A673 (cell line): ENCODE data around the gene MRC1. TPM values are rescaled to one million over a fixed set of nuclear protein-coding genes. Genes with fewer than 3 reads are reported as not detected.
"Not testable (repeated sequence)": the region's sequence is repeated elsewhere in the genome, so short reads cannot be mapped to it uniquely, and the experiment has no call there.

Experiments
- BruUV-seq: library from RNA; stranded (reverse); fragments of 400-500 nt; replicated peaks from 2 replicates; lab custom pipeline; 2021; lab: Mats Ljungman, UMichigan
- CTCF ChIA-PET: fragments of 300-600 bp; sonication (Branson Sonifier 250); formaldehyde crosslinking; loops from one replicate; lab custom pipeline; 2022; ENCODE audit warnings: antibody characterized with exemption; lab: Charles Lee
- POLR2A ChIA-PET: fragments of 300-600 bp; sonication (Branson Sonifier 250); formaldehyde crosslinking; loops from one replicate; lab custom pipeline; 2022; ENCODE audit warnings: antibody characterized with exemption; ENCODE audit not compliant: low non-redundant PET; lab: Charles Lee
- DNase-seq: peaks from one replicate; pipeline ENCODE4 v3.0.0-alpha.2; 2015; ENCODE audit warnings: low spot score
- H3K27ac ChIP-seq: fragments of 200-600 bp; sonication (generic); 2 replicates; pipeline ENCODE4 v1.5.1; 2016; ENCODE audit warnings: mixed run types, low read depth, mild to moderate bottlenecking, mixed read lengths, antibody characterized with exemption, low read length; ENCODE audit not compliant: poor library complexity, severe bottlenecking
- H3K27me3 ChIP-seq: fragments of 200-600 bp; sonication (generic); replicated peaks from 2 replicates; pipeline ENCODE4 v1.6.1; 2017; ENCODE audit warnings: mixed run types, low read depth, mild to moderate bottlenecking, mixed read lengths, antibody characterized with exemption, low read length; ENCODE audit not compliant: insufficient read depth, poor library complexity
- H3K36me3 ChIP-seq: fragments of 200-600 bp; sonication (generic); 2 replicates; pipeline ENCODE4 v1.6.1; 2016; ENCODE audit warnings: mixed run types, mild to moderate bottlenecking, mixed read lengths, antibody characterized with exemption, low read length; ENCODE audit not compliant: insufficient read depth, poor library complexity, severe bottlenecking
- H3K4me1 ChIP-seq: fragments of 200-600 bp; sonication (generic); 2 replicates; pipeline ENCODE4 v1.6.1; 2017; ENCODE audit warnings: mixed run types, mild to moderate bottlenecking, mixed read lengths, antibody characterized with exemption, low read length; ENCODE audit not compliant: insufficient read depth, poor library complexity, severe bottlenecking
- H3K4me3 ChIP-seq: fragments of 200-600 bp; sonication (generic); 2 replicates; pipeline ENCODE4 v1.5.1; 2016; ENCODE audit warnings: low read depth, mixed run types, mild to moderate bottlenecking, mixed read lengths, low read length; ENCODE audit not compliant: poor library complexity, severe bottlenecking
- H3K9me3 ChIP-seq: fragments of 200-600 bp; sonication (generic); 2 replicates; pipeline ENCODE4 v1.6.1; 2016; ENCODE audit warnings: mixed run types, low read depth, mild to moderate bottlenecking, mixed read lengths, antibody characterized with exemption, low read length; ENCODE audit not compliant: poor library complexity, severe bottlenecking
- CTCF ChIP-seq: fragments of 300-800, 200-600 bp; sonication (generic); conservative IDR thresholded peaks from 2 replicates; pipeline ENCODE4 v1.5.1; 2017; ENCODE audit warnings: low read depth, mild to moderate bottlenecking, antibody characterized with exemption, low read length, moderate library complexity, mixed read lengths
- EZH2 ChIP-seq: fragments of 200-600 bp; sonication (generic); IDR thresholded peaks from 2 replicates; pipeline ENCODE4 v1.6.1; 2017; ENCODE audit warnings: borderline replicate concordance, low read depth, mild to moderate bottlenecking, mixed read lengths, antibody characterized with exemption, low read length; ENCODE audit not compliant: poor library complexity, severe bottlenecking
- intact Hi-C: fragments of 100-400 bp; cut with micrococcal nuclease; formaldehyde crosslinking; loops from one replicate; pipeline ENCODE4 v1.10.0; 2022; ENCODE audit not compliant: unreplicated experiment
- total RNA-seq: library from RNA; stranded (reverse); gene quantifications from 2 replicates; pipeline ENCODE4 v1.2.3, GENCODE V29; 2021

MRC1 gene
- total RNA-seq, 1 experiment from 2014 or later = 0.15 TPM

DNA sequence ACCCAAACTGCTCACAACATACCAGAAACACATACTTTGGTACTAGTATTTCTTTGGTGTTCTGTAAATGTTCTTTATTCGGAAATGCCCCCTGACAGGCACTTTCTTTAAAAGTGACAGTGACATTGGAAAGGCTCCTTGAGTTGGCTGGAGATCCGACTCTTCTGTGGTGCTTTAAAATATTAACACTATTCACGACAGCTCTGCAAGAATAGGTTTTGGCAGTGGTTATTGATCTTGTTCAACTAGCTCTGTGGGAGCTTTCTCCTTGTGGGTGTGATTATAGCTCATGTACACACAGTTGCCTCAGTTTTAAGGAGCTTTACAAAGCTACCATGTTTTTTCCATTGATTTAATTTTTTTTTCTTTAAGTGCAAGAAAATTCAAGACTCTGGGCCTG is 112.2 kb downstream of the MRC1 start:
- CTCF ChIA-PET = no interaction called here
- no peaks in the 10 kb centered on the region for H3K27me3 ChIP-seq
- H3K4me1 ChIP-seq = no peaks in the 10 kb centered on the region
- no peak overlapping the region for H3K27ac ChIP-seq
- H3K36me3 ChIP-seq = no peaks in the 10 kb centered on the region
- H3K4me3 ChIP-seq = no peak overlapping the region
- intact Hi-C loops = no loop called here
- H3K9me3 ChIP-seq = no peaks in the 10 kb centered on the region
- no peak for TF ChIP-seq EZH2
- no peak for TF ChIP-seq CTCF
- DNase-seq = no peak
- BruUV-seq = no TSS peak
- POLR2A ChIA-PET = no interaction called here

- Histone ChIP-seq H3K27me3 (no peaks in the 10 kb centered on the region), H3K4me1 (no peaks in the 10 kb centered on the region), H3K36me3 (no peaks in the 10 kb centered on the region), H3K4me3 (no peak overlapping the region), H3K9me3 (no peaks in the 10 kb centered on the region), H3K27ac (no peak overlapping the region)
- intact Hi-C loops = no loop called here
- no peak for TF ChIP-seq CTCF
- no peak for TF ChIP-seq EZH2
- no peak for DNase-seq
- CTCF ChIA-PET = no interaction called here
- POLR2A ChIA-PET = no interaction called here
- no TSS peak for BruUV-seq
Observed at GRCh38 chr10:17923728-17924127, 114.6 kb downstream of the MRC1 start.

GRCh38 chr10:17943033-17943745 is 134.0 kb downstream of the MRC1 start:
- no TSS peak for BruUV-seq
- intact Hi-C loops = no loop called here
- POLR2A ChIA-PET = no interaction called here

GRCh38 chr10:17950269-17950668 is 141.1 kb downstream of the MRC1 start:
- POLR2A ChIA-PET, BruUV-seq, CTCF ChIA-PET: not testable (repeated sequence)

More at GRCh38 chr10:17943033-17943745, 134.0 kb downstream of the MRC1 start:
- H3K4me3 ChIP-seq = no peak overlapping the region
- no peak overlapping the region for H3K27ac ChIP-seq
- no peaks in the 10 kb centered on the region for H3K9me3 ChIP-seq
- no peak for DNase-seq
- H3K4me1 ChIP-seq = no peaks in the 10 kb centered on the region
- H3K27me3 ChIP-seq = no peaks in the 10 kb centered on the region
- CTCF ChIA-PET = no interaction called here
- no peaks in the 10 kb centered on the region for H3K36me3 ChIP-seq
- no peak for TF ChIP-seq CTCF
- TF ChIP-seq EZH2 = no peak

More at GRCh38 chr10:17950269-17950668, 141.1 kb downstream of the MRC1 start:
- intact Hi-C loops, H3K4me3 ChIP-seq, H3K36me3 ChIP-seq, DNase-seq, H3K9me3 ChIP-seq, H3K27me3 ChIP-seq, H3K4me1 ChIP-seq, H3K27ac ChIP-seq: not testable (repeated sequence)
